Measurements from ENCODE around the gene MMEL1.

DNA sequence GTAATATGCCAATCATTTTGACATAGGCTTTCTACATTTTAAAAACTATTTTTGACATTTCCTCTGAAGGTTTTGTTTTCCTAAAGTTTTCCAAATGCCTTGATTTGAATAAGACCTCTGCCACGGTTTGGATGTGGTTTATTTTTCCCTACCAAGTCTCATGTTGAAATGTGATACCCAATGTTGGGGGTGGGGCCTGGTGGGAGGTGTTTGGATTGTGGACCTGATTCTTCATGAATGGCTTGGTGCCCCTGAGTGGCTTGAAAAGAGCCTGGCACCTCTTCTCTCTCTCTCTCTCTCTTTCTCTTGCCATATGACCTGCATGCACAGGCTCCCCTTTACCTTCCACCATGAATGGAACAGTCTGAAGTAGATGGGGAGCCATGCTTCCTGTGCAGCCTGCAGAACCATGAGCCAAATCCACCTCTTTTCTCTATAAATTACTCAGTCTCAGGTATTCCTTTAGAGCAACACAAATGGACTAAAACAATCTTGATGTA lies 14.8 kb downstream of the MMEL1 start:
- TF ChIP-seq, protein P1, sequence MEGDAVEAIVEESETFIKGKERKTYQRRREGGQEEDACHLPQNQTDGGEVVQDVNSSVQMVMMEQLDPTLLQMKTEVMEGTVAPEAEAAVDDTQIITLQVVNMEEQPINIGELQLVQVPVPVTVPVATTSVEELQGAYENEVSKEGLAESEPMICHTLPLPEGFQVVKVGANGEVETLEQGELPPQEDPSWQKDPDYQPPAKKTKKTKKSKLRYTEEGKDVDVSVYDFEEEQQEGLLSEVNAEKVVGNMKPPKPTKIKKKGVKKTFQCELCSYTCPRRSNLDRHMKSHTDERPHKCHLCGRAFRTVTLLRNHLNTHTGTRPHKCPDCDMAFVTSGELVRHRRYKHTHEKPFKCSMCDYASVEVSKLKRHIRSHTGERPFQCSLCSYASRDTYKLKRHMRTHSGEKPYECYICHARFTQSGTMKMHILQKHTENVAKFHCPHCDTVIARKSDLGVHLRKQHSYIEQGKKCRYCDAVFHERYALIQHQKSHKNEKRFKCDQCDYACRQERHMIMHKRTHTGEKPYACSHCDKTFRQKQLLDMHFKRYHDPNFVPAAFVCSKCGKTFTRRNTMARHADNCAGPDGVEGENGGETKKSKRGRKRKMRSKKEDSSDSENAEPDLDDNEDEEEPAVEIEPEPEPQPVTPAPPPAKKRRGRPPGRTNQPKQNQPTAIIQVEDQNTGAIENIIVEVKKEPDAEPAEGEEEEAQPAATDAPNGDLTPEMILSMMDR (IDR thresholded peaks at IDR 0.05) = no peak
- no peak for TF ChIP-seq POLR2A (IDR thresholded peaks at IDR 0.05)

Data from body of pancreas (tissue), 4 donors.